Gastrocnemius medialis (tissue), 4 donors: Measurements from ENCODE around the gene EGLN1.

Source experiments
- POLR2A ChIP-seq, 2 donors: fragments of 450-650 bp; IDR thresholded peaks; one replicate each; pipeline ENCODE4 v1.6.1; 2017; ENCODE audit warnings: antibody characterized with exemption in 2 of 2, mild to moderate bottlenecking in 2 of 2, moderate library complexity in 2 of 2
- TF ChIP-seq, protein P1 (sequence below), 5 experiments: fragments of 450-650 bp in 3 of 5; fragments of 200-600 bp in 2 of 5; sonication (generic) in 2 of 5; IDR thresholded peaks in 4 of 5; conservative IDR thresholded peaks in 1 of 5; 1 replicate in 4 of 5; 2 replicates in 1 of 5; pipeline ENCODE4 v1.5.1; 2016 to 2019; ENCODE audit warnings: antibody characterized with exemption in 5 of 5, mild to moderate bottlenecking in 3 of 5, moderate library complexity in 3 of 5

DNA sequence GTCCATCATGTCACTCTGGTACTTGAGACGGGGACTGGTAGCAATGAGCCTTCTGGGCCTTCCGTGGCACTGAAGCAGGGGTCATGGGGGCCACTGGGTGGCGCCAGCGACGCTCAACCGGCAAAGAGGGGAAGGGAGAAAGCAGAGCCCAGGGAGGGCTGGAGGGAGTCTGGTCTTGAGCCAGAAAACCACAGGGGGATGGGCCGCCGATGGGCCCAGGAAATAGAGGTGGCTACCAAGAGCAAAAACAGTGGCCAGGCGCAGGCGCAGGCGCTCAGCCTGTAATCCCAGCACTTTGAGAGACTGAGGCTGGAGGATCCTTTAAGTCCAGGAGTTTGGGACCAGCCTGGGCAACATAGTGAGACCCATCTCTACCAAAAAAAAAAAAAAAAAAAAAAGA is 106.2 kb downstream of the EGLN1 start:
- TF ChIP-seq, protein P1, sequence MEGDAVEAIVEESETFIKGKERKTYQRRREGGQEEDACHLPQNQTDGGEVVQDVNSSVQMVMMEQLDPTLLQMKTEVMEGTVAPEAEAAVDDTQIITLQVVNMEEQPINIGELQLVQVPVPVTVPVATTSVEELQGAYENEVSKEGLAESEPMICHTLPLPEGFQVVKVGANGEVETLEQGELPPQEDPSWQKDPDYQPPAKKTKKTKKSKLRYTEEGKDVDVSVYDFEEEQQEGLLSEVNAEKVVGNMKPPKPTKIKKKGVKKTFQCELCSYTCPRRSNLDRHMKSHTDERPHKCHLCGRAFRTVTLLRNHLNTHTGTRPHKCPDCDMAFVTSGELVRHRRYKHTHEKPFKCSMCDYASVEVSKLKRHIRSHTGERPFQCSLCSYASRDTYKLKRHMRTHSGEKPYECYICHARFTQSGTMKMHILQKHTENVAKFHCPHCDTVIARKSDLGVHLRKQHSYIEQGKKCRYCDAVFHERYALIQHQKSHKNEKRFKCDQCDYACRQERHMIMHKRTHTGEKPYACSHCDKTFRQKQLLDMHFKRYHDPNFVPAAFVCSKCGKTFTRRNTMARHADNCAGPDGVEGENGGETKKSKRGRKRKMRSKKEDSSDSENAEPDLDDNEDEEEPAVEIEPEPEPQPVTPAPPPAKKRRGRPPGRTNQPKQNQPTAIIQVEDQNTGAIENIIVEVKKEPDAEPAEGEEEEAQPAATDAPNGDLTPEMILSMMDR (IDR thresholded peaks at IDR 0.05 in 4 of 5, conservative IDR thresholded peaks at IDR 0.05 in 1 of 5) = peak; percentile 25 to 64 (median 49)
- no peak for TF ChIP-seq POLR2A (IDR thresholded peaks at IDR 0.05)
